Urothelium cell line (cell line): ENCODE data around the gene CCDC117.
"Not testable (repeated sequence)": the region's sequence is repeated elsewhere in the genome, so short reads cannot be mapped to it uniquely, and the experiment has no call there.

Source experiments
- DNase-seq: peaks from one replicate; pipeline ENCODE4 v3.0.0; 2011; ENCODE audit warnings: low spot score, mixed read lengths
- FAIRE-seq: peaks from 2 replicates; lab custom pipeline; 2011; peaks lifted over from hg19 to GRCh38; lab: Jason Lieb, UNC

The CCDC117 gene

GRCh38 chr22:28772633-28773460 lies at the start of gene CCDC117:
Gene CCDC117 (plus strand): TSS chr22:28772695. CDS start chr22:28772850, 155 bp downstream.
- DNase-seq (peak; percentile 97), FAIRE-seq (peak; percentile 75)

GRCh38 chr22:28728002-28728401 lies 44.5 kb upstream of the CCDC117 start:
- no peak for DNase-seq
- no peak for FAIRE-seq

GRCh38 chr22:28728621-28729313 lies 43.7 kb upstream of the CCDC117 start:
- FAIRE-seq (no peak), DNase-seq (no peak)

- no peak for DNase-seq
- no peak for FAIRE-seq
Measured at GRCh38 chr22:28730179-28730578, 42.3 kb upstream of the CCDC117 start.

GRCh38 chr22:28734393-28734792 lies 38.1 kb upstream of the CCDC117 start:
- DNase-seq (no peak), FAIRE-seq (no peak)

- DNase-seq (no peak), FAIRE-seq (no peak)
Measured at GRCh38 chr22:28736301-28737155, 36.0 kb upstream of the CCDC117 start.

- no peak for FAIRE-seq
- no peak for DNase-seq
Measured at GRCh38 chr22:28737701-28738100, 34.8 kb upstream of the CCDC117 start.

- FAIRE-seq, DNase-seq: not testable (repeated sequence)
Measured at GRCh38 chr22:28738876-28739275, 33.6 kb upstream of the CCDC117 start.

- DNase-seq (no peak), FAIRE-seq (no peak)
Measured at GRCh38 chr22:28741200-28741784, 31.2 kb upstream of the CCDC117 start.

- FAIRE-seq (peak; percentile 93), DNase-seq (peak; percentile 99)
Measured at GRCh38 chr22:28741785-28742561, 30.5 kb upstream of the CCDC117 start, which contains the start of the genes CHEK2 and HSCB. Gene CHEK2 (minus strand): TSS chr22:28741820. CDS start chr22:28734721, 7,099 bp downstream. Gene HSCB (plus strand): TSS chr22:28742039. CDS start chr22:28742096, 57 bp downstream.

- DNase-seq, result no peak
- no peak for FAIRE-seq
Measured at GRCh38 chr22:28742562-28742962, 29.9 kb upstream of the CCDC117 start.

- FAIRE-seq (no peak), DNase-seq (no peak)
Measured at GRCh38 chr22:28743852-28744251, 28.6 kb upstream of the CCDC117 start.

- no peak for FAIRE-seq
- DNase-seq, result no peak
Measured at GRCh38 chr22:28750471-28750881, 22.0 kb upstream of the CCDC117 start.

- FAIRE-seq, DNase-seq: not testable (repeated sequence)
Measured at GRCh38 chr22:28754512-28754911, 18.0 kb upstream of the CCDC117 start.

- DNase-seq, result peak; percentile 19
Measured at GRCh38 chr22:28759861-28760560, 12.5 kb upstream of the CCDC117 start.

GRCh38 chr22:28761449-28761755 lies 11.1 kb upstream of the CCDC117 start:
- DNase-seq (no peak), FAIRE-seq (no peak)

More at GRCh38 chr22:28759861-28760560, 12.5 kb upstream of the CCDC117 start:
- FAIRE-seq, result no peak

- not testable (repeated sequence) for DNase-seq, FAIRE-seq
Measured at GRCh38 chr22:28762000-28762399, 10.5 kb upstream of the CCDC117 start.

- FAIRE-seq (no peak), DNase-seq (no peak)
Measured at GRCh38 chr22:28766628-28767027, 5.9 kb upstream of the CCDC117 start.

- DNase-seq (no peak), FAIRE-seq (no peak)
Measured at GRCh38 chr22:28768701-28769393, 3.6 kb upstream of the CCDC117 start.
